SHP77 (cell line): Measurements from ENCODE around the gene HNRNPR.

Experiments used
- DNase-seq, 2 experiments: peaks; one replicate each; lab custom pipeline; 2025; lab: John Stamatoyannopoulos, UW

Gene HNRNPR

DNA sequence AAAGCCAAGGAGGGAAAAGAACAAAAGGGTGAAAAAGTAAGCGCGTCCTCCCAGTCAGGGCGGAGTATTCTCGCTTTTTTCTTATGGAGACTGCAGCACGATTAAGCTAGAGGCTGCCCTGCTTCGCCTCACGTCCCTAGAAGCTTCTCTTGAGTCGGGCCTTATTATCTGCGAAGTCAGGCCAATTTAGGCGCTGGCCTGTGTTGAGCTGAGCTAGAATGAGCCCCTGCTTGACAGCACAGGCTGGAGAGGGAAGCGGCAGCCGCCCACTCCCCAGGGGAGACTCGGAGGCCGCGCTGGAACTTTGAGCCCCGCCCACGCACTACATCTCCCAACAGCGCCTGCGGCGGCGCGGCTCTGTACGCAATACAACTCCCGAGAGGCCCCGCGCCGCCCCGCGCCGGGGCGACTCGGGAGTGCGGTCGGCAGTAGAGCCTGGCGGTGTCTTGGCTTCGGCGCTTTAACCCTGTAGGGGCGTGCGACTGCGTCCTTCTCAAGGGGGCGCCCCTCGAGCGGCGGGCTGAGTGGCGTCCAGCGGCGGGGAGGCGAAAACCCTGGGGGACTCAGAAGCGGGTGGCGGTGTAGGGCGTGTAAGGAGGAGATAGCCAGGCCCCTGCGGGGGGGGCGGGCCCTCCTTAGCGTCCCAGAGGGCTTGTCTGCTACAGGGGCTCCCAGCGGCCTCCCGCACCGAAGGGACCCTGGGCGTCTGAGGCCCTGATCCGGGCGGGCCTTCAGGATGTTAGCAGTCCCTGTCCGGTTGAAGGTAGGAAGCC lies 24.7 kb upstream of the HNRNPR start:
- peak; percentile 59 to 92 for DNase-seq

DNA sequence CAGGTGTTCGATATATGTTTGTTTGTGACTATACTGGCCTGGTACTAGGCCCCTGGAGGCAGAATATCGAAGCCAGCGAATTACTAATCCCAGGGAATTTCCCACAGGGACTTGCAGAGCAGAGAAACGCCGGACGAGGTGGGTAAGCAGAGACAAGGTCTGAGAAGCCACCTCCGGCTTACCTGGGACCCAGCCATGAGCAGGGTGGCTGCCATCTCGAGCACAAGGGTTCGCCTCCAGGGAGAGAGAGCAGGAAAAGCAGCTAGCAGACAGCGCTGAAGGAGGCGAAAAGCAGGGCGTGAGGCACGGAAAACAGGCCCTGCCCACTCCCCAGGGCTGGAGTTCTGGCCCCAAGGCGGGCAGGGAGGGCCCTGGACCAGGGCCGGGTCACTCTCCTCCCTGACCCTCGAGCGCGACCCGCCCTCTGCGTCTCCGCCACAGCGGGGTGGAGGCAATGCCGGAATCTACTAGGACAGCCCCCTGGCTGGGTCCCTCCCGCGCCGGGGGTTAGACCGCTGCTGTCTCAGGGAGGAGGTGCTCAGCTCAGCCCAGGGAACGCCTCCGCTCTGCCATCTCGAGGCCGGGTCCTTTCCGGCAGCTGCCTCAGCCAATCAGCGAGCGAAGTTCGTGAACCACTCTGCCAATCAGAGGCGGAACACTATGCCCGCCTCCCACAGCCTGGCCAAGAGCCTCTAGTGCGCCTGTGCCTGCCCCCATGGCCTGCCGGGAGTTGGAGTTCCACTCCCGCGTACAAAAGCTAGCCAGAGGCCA lies 23.9 kb upstream of the HNRNPR start:
- peak; percentile 96 to 98 for DNase-seq

DNA sequence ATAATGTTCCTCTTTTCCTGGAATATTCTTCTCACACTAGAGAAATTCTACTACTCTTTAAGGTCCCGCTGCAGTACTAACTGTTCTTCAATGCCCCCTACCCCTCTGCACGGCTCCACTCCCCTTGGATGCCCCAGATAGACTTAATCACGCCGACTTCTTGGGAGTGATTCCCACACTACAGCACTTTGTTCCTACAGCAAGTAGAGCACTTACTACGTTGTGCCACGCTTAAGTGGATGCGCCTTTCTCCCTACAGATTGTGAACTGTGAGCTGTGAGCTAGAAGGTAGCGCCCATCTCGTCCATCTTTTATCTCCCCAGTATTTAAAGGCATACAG lies 23.3 kb upstream of the HNRNPR start:
- peak in 1 of 2 experiments; percentile 16 for DNase-seq

DNA sequence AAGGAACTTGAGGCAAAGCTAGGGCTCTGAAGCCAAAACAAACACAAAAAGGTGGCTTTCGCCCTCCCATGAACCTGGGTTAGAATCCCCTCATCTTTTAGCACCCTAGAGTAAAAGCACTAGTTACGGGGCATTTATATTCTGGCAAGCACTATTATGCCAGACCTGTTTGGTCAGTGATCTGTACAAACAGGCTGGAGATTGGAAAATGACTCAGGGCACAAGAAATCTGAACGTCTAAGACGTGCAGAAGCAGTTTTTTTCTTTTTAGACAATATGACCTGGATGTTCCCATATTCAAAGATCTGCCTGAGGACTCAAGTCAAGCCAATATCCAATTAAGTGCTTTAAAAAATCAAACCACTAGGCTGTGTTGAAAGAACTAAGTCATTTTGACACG lies 22.5 kb upstream of the HNRNPR start:
- no peak for DNase-seq

DNA sequence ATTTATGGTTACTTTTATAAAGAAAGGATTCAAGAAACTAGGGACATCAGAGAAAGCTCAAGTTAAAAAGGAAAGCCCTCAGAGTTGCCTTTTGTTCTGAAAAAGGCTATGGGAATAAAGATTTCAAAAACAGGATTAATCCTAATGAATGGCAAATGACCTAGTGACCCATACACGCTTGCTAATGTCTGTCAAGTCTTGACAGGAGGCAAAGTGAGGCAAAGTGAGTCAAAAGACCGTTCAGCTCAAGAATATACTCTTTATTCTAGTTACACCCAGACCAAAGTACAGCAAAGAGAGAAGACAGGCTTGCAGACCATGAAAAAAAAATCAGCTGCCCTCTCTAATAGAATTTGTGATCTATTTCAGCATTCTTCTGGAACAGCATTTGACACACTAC lies 22.1 kb upstream of the HNRNPR start:
- DNase-seq: no peak

DNA sequence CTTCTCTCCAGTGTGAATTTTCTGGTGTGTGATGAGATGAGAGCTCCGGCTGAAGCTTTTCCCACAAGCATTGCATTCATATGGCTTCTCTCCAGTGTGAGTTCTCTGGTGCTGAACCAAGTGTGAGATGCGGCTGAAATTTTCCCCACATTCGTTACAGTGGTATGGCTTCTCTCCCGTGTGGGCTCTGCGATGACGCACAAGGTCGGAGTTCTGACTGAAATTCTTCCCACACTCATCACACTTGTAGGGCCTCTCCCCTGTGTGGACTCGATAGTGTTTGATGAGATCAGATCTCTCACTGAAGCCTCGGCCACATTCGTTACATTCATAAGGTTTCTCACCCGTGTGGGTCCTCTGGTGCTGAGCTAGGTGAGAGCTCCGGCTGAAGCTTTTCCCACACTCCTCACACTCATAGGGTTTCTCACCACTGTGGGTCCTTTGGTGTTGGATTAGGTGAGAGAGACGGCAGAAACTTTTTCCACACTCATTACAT lies 18.2 kb upstream of the HNRNPR start:
- DNase-seq: no peak

DNA sequence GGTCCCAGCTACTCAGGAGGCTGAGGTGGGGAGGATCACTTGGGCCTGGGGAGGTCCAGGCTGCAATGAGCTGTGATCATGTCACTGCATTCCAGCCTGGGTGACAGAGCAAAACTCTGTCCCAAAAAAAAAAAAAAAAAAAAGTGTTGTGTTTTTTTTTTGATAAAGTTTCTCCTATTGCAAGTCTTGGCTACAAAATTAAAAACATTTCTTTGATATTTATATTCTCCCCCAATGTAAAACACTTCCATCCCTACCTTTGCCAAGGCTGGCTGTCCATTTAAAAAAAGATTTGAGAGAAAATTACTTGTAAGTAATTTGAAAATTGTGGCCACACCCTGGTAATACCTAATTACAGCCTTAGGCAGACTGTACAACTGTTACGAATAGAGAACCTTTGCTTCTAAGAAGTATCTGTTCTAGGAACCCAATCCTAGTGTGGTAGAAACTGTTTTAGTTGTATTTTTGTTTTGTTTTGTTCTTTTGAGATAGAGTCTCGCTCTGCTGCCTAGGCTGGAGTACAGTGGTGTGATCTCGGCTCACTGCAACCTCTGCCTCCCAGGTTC lies 14.3 kb upstream of the HNRNPR start:
- no peak for DNase-seq

DNA sequence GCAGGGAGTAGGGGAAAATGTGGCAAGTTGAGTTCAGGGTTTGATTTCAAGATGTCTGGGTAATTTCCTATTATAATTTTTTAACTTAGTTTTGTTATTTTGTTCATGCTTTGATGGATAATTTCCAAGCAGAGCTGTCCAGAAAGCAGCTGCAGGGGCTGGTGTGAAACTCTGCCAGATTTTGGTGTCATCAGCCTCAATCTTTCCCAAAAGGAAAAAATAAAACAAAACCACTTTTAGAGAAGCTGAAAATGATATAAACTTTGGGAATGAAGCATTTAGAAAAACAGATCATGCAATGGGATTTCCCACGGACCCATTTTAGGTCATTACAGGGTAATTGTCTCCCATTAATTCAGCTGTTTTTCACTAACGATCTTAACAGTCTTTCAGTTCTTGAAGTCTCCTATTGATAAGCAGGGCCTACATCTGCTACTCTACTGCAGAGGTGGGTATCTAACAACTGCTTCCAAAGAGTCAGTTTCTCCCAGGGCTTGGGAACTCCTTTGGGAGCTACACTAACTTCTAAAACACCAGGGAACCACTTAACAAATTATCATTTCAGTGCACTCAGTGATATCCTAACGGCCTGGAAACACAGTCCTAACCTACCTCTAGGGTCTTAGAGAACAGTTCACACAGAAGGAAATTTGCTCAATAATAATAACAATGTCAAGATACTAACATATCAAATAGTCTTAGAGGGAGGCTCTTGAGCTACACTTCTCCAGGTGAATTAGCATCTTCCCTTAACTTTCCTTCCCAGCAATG lies 13.2 kb upstream of the HNRNPR start:
- no peak for DNase-seq

DNA sequence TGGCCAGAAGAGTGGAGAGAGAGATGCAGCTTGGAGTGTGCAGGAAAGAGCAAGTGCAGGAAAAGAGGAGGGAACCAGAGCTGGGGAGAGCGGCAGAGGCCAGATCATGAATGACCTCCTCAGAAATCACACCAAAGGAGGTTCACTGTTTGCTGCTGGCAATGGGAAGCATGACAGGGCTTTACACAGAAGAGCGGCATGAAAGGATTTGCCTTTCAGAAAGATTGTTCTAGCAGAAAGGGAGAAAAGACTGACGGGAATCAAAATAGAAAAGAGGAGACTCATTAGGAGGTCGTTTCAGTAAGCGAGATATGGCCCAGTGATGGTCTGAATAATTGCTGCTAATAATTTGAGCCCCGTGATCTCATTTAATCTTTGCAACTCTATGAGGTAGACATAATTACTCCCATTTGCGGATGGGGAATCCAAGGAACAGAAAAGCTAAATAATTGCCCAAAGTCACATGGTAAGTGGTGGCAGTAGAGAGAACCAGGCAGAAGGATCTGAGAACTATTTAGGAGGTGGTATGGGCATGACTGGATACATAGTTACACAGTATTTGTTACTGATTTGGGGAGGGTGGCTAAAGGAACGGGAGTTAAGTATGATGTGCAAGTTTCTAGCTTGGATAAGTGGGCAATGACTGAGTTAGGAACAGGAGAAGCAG lies 12.5 kb upstream of the HNRNPR start:
- DNase-seq: no peak

DNA sequence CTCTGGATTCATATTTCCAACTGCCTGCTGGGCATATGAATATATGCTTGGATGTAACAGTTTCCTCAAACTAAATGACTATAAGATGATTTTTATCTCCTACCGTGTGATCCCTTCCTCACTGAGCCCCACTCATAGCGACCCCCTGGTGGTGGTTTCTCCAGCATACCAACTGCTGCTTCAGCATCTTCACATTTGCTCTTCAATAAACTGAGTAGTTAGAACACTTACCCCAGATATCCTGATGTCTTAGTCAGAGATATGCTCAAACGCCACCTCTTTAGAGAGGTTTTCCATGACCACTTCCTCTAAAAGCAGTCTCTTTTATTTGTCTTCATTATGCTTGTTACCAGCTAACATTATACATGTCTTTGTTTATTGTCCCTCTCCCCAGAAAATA lies 10.2 kb upstream of the HNRNPR start:
- no peak for DNase-seq

DNA sequence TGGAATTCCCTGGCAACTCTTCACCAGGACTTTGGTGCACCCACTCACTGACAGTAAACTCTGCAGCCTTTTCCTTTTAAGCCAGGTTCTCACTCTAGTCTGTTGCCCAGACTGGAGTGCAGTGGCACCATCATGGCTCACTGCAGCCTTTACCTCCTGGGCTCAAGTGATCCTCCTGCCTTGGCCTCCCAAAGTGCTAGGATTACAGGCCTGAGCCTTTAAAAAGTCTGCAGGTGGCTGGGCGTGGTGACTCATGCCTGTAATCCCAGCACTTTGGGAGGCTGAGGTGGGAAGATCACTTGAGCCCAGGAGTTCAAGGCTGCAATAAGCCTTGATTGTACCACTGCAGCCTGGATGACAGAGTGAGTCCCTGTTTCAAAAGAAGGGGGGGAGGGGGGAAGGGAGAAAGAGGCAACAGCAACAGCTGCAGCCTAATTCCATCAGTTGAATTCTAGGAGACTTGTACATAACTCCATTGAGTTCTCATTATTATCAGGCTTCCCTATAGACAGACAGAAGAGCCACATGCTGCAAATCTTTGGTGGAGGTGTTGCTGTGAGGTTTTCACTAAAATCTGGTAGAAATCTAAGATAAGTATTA lies 8.1 kb upstream of the HNRNPR start:
- no peak for DNase-seq

DNA sequence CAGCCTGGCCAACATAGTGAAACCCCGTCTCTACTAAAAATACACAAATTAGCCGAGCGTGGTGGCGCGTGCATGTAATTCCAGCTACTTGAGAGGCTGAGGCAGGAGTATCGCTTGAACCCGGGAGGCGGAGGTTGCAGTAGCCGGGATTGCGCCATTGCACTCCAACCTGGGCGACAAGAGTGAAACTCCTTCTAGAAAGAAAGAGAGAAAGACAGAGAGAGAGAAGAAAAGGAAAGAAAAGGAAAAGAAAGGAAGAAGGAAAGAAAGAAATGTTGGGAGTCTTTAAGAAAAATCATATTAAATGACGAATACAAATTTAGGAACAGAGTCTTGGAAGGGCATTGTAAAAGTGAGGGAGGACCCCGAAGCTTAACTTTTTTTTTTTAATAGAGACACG lies 1.8 kb upstream of the HNRNPR start:
- DNase-seq: no peak

DNA sequence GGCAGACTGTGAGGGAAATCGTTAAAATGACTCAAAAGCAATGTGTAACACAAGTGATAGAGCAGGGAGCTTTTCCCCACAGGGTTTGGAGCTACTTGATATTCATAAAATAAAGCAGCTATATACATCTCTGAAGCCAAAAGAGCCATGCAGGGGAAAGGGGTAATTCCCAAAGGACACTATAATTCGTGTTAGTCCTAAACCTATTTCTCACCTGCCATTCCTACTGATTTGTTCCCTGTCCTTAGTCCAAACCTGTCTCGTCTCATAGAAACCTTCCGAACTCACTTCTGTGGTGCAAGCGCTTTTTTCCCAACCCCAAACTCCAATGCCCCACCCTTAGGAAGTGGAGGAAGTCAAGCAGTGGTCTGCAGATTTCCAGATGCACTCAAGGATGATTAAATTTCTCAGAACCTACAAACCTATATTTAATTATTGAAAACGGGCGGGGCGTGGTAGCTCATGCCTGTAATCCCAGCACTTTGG lies 946 bp upstream of the HNRNPR start:
- DNase-seq: no peak

DNA sequence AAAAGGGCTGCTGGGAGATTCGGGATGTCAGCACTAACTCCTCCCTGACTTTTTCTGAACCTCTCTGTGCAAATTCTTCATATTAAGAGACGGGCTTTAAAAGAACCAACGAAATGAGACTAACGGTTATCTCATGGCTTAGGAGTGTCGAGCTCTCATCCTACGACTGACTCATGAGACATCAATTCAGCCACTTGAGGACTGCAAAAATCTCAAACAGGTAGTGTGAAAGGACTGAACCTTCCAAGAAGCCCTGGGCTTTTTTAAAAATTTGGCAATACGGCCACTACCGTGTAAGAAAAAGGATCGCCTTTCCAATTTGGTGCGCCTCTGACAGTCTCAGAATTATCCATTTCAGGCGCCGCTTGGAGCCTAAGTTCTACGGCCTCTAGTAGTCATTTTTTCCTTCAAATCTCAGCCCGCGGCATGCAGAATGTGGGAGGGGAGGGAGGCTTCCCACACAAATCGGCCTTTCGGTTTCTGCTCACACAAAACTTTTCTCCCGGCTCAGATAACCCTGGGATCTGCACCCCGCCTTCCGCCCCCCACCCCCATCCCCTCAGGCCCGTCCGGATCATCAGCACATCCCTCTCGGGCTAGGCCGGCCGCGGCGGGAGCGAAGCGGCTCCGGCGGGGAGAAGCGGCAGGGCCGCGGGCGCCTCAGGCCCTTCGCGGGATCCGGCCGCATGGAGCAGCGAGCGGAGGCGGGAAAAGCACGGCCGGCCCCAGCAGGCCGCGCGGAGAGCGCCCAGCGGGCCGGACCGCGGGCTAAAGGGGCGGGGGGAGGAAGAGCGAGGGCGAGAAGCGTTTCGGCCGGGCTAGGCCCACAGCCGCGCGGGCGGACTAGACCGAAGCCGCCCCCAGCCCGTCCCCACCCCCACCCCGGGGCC lies 618 bp downstream of the HNRNPR start:
- DNase-seq: peak; percentile 52 to 57

DNA sequence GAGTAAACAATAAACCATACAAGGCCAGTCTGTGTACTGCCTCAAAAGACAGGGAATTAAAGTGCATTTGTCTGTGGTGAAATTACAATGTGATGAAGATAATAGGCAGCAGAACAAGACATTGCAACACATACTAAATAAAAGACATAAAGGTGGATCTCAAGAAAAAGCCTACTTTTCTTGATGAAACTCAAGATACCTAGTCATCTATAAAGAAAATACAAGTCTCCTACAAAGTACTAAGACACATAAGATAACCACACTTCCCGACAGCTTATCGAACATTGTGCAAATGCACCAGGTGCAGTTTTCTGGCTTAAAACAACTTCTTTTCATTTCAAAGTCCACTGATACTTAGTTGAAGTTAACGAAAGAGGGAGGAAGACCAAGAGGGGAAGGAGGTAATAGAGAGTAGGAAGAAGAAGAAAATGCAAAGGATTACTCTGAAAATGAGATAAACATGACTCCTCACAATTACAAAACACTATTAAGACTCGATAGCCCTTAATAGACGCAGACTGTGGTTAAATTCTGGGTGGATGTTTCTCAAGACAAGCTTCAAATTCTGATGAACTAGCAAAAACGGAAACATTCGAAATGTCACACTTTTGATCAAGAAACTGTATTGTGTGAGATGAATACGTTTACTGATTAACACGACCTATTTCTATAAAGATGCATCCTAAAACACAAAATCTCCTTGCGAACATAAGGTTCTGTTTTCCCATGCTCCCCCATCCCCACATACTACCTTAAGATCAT lies 2.0 kb downstream of the HNRNPR start:
- no peak for DNase-seq

DNA sequence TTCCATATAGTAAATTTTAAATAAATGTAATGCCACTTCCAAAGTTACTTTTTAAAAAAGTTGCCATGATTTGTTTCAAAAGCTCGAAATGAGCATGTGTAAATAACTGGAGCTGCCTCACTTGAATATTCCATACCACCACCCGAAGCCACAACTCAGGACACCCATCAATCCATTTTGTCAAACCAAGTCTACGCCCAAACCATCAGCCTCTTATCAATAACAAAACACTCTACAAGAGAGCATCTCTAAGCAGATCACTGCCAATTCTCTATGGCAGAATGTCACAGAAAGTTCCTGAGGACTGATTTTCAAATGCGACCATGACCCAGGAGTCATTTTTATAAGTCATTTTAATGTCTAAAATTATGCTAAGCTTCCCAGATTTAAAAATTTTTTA lies 4.5 kb downstream of the HNRNPR start:
- DNase-seq: no peak

DNA sequence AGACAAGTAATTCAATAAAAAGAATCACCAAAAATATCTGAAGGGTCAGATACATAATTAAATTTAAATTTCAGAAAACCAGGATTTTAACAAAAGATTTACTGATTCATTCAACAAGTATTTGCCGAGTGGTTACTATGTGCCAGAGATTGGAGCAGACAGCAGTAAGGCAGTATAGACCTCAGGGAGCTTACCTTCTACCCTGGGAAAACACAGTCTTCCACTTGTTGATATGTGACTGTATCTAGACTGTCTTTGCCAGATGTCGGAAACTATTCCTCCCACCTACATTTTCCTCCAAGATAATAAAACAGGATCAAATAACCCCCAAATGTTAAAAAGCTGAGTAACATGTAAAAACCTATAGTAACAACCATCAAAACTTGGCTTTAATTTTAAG lies 6.2 kb downstream of the HNRNPR start:
- no peak for DNase-seq

DNA sequence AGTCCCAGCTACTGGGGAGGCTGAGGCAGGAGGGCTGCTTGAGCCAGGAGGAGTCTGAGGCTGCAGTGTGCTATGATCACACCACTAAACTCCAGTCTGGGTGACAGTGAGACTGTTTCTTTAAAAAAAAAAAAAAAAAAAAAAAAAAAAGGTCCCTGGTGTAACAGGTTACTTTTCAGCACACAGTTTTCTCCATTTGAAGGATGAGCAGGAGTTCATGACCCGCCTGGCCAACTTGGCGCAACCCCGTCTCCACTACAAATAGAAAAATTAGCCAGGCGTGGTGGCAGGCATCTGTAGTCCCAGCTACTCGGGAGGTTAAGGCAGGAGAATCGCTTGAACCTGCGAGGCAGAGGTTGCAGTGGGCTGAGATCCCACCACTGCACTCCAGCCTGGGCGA lies 12.4 kb downstream of the HNRNPR start:
- DNase-seq: no peak

DNA sequence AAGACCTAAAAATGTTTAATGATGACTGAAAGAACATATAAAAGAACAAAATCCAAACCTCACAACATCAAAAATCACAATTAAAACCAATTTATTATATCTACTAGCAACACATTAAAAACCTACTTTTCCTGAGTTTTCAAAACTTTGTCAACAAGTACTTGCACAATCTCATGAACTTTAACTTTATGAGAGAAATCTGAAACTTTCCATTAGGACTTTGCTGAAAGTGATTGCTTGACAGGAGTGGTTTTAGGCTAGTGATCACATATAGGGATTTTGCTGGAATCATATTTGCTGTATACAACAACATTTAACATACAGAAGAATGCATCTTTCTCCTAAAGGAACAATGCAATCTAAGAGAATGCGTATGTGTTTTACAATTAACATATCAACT lies 13.2 kb downstream of the HNRNPR start:
- no peak for DNase-seq

DNA sequence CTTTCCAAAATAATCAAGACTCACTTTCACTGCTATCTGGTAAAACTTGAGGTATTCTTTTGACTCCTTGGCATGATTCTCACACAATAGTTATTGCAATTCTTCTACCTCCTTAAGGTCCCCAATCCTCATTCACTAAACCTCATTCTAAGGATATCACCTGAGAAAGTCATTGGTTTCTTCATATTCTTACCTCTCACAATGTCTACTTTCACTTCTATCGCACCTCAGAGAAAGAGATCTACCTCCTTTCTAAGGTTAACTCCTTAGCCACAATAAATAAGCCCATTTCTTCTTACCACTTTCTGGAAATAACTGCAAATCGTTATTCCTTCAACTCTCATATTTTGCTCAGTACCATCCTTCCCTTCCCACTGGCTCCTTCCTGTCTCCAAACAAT lies 18.7 kb downstream of the HNRNPR start:
- DNase-seq: no peak
